ENCODE results near the gene OR2C1. TPM values are rescaled to one million over a fixed set of nuclear protein-coding genes. Genes with fewer than 3 reads are reported as not detected.

Gene OR2C1
- total RNA-seq = not detected

DNA sequence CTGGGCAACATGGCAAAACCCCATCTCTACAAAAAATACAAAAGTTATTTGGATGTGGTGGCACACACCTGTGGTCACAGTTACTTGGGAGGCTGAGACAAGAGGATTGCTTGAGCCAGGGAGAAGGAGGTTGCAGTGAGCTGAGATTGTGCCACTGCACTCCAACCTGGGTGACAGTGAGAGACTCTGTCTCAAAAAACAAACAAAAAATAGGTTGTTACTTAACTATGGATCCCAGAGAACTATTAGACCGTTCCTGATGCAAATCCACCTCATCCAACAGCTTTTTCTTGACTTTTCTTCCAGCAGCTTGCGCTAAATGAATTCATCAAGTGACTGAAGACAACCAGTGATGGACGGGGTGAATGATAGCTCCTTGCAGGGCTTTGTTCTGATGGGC lies at the start of gene OR2C1:
Gene OR2C1, plus strand, starts transcription at position 301 of the 400 bp plus-strand sequence. Its CDS starts 52 bp downstream, at position 353.
- CTCF ChIA-PET = interaction anchor here (0.6 to 1.5 kb wide), 2 partner anchors 14 to 225 kb away, joined by 3 to 5 read pairs; no protein-coding TSS in a partner anchor
- DNase-seq = no peak
- Mint-ChIP-seq H3K9me3 (peaks cover 16% of the 10 kb centered on the region), H3K4me3 (no peak within 1 kb of the TSS), H3K4me1 (peaks cover 5% of the 10 kb centered on the region), H3K36me3 (ENCODE audit: low read depth) (no peaks in the 10 kb centered on the region), H3K27me3 (peaks cover 10% of the 10 kb centered on the region), H3K27ac (no peak within 1 kb of the TSS)
- POLR2A ChIA-PET = no interaction called here

DNA sequence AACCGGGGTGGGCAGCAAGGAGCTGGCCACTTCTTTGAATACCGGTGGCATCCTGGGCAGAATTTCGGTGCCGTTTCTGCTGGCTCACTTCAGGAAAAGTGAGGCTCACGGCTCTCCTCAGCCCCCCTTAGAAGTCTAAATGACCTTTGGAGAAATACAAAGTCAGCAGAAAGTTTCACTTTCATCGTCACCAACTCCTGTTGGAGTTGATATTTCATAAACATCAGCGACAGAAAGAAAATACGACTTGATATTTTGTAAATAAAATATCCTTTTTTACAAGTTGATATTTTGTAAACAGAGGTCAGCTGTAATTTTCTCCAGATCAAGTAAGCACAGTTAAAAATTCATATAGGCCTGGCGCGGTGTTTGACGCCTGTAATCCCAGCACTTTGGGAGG lies 49.6 kb upstream of the OR2C1 start:
- ChIA-PET CTCF (interaction anchor here (0.7 to 1.7 kb wide), 2 partner anchors 11 to 169 kb away, joined by 3 read pairs; no protein-coding TSS in a partner anchor), POLR2A (interaction anchor here (0.7 kb wide), 1 partner anchor 135 kb away, joined by 3 read pairs; no protein-coding TSS in a partner anchor)
- Mint-ChIP-seq H3K36me3 (ENCODE audit: low read depth) (peaks cover 74% of the 10 kb centered on the region), H3K4me1 (peaks cover 23% of the 10 kb centered on the region), H3K27me3 (no peaks in the 10 kb centered on the region), H3K4me3 (peak overlapping the region; percentile 74), H3K27ac (peak overlapping the region; percentile 91), H3K9me3 (peaks cover 39% of the 10 kb centered on the region)
- DNase-seq = no peak

DNA sequence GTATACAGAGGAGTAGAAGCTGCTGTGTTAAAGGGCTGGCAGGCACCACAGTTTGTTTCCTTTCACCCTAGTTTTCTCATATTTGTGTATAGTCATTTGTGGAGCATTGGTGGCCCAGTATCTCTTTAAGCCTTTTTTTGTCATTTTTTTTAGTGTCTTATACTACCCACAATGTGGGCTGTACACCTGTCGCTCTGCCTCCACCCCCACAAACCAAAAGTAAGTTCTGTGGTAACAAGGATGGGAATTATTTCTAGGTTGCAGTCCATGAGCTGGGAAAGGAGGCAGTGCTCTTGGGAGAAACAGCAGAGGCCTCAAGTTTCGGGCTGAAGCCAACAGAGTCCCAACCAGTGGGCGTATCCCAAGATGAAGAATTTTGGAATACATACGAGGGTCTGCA lies 44.2 kb upstream of the OR2C1 start:
- no peak overlapping the region for H3K27ac Mint-ChIP-seq
- ChIA-PET CTCF (interaction anchor here (0.6 to 1.1 kb wide), 2 partner anchors 27 to 621 kb away, joined by 3 to 5 read pairs; no protein-coding TSS in a partner anchor), POLR2A (no interaction called here)
- no peak for DNase-seq
- peaks cover 56% of the 10 kb centered on the region for H3K9me3 Mint-ChIP-seq
- no peak overlapping the region for H3K4me3 Mint-ChIP-seq
- peaks cover 4% of the 10 kb centered on the region for H3K4me1 Mint-ChIP-seq
- H3K27me3 Mint-ChIP-seq = no peaks in the 10 kb centered on the region
- peaks cover 97% of the 10 kb centered on the region for H3K36me3 Mint-ChIP-seq (ENCODE audit: low read depth)

DNA sequence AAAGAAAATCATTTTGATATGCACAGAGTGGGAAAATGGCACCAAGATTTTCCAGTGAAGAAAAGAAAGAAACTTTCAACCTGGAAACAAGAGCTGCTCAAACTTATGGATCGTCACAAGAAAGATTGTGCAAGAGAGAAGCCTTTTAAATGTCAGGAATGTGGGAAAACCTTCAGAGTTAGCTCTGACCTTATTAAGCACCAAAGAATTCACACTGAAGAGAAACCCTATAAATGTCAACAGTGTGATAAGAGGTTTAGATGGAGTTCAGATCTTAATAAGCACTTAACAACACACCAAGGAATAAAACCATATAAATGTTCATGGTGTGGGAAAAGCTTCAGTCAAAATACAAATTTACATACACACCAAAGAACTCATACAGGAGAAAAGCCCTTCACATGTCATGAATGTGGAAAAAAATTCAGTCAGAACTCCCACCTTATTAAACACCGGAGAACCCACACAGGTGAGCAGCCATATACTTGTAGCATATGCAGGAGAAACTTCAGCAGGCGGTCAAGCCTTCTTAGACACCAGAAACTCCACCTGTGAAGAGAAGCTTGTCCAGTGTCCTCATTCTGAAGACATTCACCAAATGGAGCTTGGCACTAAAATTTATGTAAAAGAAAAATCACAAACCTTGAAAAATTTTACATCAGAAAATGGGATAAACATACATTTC lies 38.2 kb upstream of the OR2C1 start:
- Mint-ChIP-seq H3K27ac (no peak overlapping the region), H3K4me1 (no peaks in the 10 kb centered on the region), H3K27me3 (no peaks in the 10 kb centered on the region), H3K4me3 (no peak overlapping the region), H3K36me3 (ENCODE audit: low read depth) (peaks cover 71% of the 10 kb centered on the region), H3K9me3 (peaks cover 70% of the 10 kb centered on the region)
- POLR2A ChIA-PET = no interaction called here
- DNase-seq = no peak
- CTCF ChIA-PET = interaction anchor here (0.9 to 1.3 kb wide), 3 partner anchors 12 to 213 kb away, joined by 3 read pairs; partner anchors contain the start of genes TIGD7 and ZNF75A

- Mint-ChIP-seq H3K9me3 (peaks cover 57% of the 10 kb centered on the region), H3K4me3 (no peak overlapping the region), H3K27me3 (no peaks in the 10 kb centered on the region), H3K27ac (no peak overlapping the region), H3K4me1 (no peaks in the 10 kb centered on the region), H3K36me3 (ENCODE audit: low read depth) (peaks cover 27% of the 10 kb centered on the region)
- ChIA-PET CTCF (interaction anchor here (1.6 to 2.1 kb wide), 2 partner anchors 16 to 121 kb away, joined by 3 to 4 read pairs; partner anchors contain the start of genes NAA60 and ZNF597), POLR2A (interaction anchor here (0.6 kb wide), 1 partner anchor 79 kb away, joined by 3 read pairs; the partner anchor contains the start of gene ZSCAN32)
- DNase-seq = no peak
These were observed 33.9 kb upstream of the OR2C1 start for GRCh38 chr16:3321816-3322215.

DNA sequence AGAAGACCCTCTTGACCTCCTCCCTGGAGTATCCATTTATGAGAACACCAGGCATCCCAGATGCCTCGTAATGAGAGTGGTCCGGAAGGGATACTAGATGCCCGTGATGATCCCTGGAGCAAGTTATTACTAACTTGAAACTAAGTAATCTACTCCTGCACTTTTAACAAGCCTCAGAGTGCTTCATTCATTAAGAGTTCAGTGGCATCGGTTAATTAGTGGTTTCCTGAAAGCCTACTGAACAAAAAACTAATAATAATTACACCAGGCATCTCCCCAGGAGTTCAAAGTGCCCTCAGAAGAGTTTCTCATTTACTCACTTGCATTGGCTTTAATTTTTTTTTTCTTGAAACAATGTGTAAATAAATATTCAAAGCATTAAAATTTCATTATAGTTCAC lies 28.2 kb upstream of the OR2C1 start:
- Mint-ChIP-seq H3K36me3 (ENCODE audit: low read depth) (no peaks in the 10 kb centered on the region), H3K27me3 (no peaks in the 10 kb centered on the region), H3K4me3 (no peak overlapping the region), H3K27ac (no peak overlapping the region), H3K9me3 (peaks cover 30% of the 10 kb centered on the region), H3K4me1 (no peaks in the 10 kb centered on the region)
- ChIA-PET CTCF (no interaction called here), POLR2A (no interaction called here)
- no peak for DNase-seq

DNA sequence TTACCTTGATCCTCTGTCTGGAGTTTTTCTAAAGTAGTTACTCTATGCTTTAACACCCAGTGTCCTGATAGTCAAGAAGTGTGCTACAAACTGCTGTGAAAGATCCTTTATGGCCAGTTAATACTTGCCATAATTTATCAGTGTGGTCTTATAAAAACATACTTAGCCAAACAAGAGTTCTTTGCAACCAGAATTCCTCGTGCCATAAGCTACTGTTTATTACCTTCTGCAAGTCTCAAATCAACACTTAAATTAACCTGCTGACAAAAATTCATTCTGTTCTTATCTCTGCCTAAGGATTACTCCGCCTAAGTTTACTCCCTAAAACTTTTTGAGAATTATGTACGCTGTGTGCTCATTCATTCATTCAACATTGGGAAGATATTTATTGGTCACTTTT lies 27.6 kb upstream of the OR2C1 start:
- CTCF ChIA-PET = no interaction called here
- DNase-seq = no peak
- Mint-ChIP-seq H3K4me1 (no peaks in the 10 kb centered on the region), H3K4me3 (no peak overlapping the region), H3K27ac (no peak overlapping the region), H3K36me3 (ENCODE audit: low read depth) (no peaks in the 10 kb centered on the region), H3K9me3 (peaks cover 27% of the 10 kb centered on the region), H3K27me3 (no peaks in the 10 kb centered on the region)
- POLR2A ChIA-PET = no interaction called here

GRCh38 chr16:3328643-3329042 lies 27.0 kb upstream of the OR2C1 start:
- ChIA-PET POLR2A (no interaction called here), CTCF (no interaction called here)
- DNase-seq = no peak
- peaks cover 25% of the 10 kb centered on the region for H3K9me3 Mint-ChIP-seq
- H3K27me3 Mint-ChIP-seq = no peaks in the 10 kb centered on the region
- no peak overlapping the region for H3K4me3 Mint-ChIP-seq
- H3K4me1 Mint-ChIP-seq = no peaks in the 10 kb centered on the region
- no peaks in the 10 kb centered on the region for H3K36me3 Mint-ChIP-seq (ENCODE audit: low read depth)
- H3K27ac Mint-ChIP-seq = no peak overlapping the region

- DNase-seq = no peak
- no peak overlapping the region for H3K27ac Mint-ChIP-seq
- H3K36me3 Mint-ChIP-seq (ENCODE audit: low read depth) = no peaks in the 10 kb centered on the region
- ChIA-PET POLR2A (no interaction called here), CTCF (no interaction called here)
- H3K4me3 Mint-ChIP-seq = no peak overlapping the region
- peaks cover 5% of the 10 kb centered on the region for H3K9me3 Mint-ChIP-seq
- no peaks in the 10 kb centered on the region for H3K27me3 Mint-ChIP-seq
- no peaks in the 10 kb centered on the region for H3K4me1 Mint-ChIP-seq
These were observed 9.6 kb upstream of the OR2C1 start for GRCh38 chr16:3346041-3346440.

DNA sequence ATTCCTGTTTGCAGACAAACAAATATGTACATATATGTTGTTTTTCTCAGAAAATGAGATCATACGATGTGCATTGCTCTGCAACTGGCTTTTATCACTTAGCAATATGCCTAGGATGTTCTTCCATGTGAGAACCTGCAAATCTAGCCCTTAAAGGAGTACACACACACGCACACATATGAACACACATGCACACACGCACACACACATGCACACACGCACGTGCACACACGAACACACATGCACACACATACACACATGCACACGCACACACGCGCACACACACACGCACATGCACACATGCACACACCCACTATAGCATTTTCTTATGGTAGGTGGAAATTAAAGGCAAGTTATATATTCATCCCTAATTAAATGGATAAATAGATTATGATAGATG lies 8.1 kb upstream of the OR2C1 start:
- CTCF ChIA-PET = no interaction called here
- Mint-ChIP-seq H3K4me3 (no peak overlapping the region), H3K36me3 (ENCODE audit: low read depth) (no peaks in the 10 kb centered on the region), H3K27ac (no peak overlapping the region), H3K27me3 (no peaks in the 10 kb centered on the region), H3K4me1 (no peaks in the 10 kb centered on the region), H3K9me3 (no peaks in the 10 kb centered on the region)
- no peak for DNase-seq
- POLR2A ChIA-PET = no interaction called here

DNA sequence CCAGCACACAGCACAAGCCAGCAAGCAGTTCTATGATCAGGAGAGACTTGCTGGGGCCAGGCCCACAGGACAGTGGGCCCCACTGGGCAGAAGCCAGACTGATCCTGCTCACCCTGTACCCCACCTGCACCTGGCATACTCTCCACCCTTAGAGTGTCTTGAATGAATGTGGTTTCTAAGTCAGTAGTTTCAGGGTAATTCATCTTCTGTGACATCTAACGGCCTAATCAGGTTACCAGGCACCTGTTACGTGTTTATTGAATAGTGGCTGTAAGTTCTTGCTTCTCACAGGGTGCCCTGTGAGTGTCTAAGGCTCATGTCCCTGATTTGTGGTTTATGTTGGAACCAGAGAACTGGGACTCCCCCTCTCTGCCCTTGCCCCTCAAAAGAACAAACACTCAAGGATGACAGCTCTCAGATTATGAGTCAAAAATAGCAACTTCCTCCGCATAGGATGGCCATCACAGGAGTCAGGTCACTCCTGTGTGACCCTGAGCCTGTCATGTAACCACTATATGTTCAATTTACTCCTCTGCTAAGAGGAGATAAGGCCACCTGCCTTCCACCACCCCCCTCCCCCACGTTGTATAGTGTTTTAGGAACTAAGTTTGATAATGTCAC lies 7.0 kb upstream of the OR2C1 start:
- no peak for DNase-seq
- Mint-ChIP-seq H3K4me1 (peaks cover 1% of the 10 kb centered on the region), H3K27me3 (no peaks in the 10 kb centered on the region), H3K4me3 (no peak overlapping the region), H3K9me3 (no peaks in the 10 kb centered on the region), H3K36me3 (ENCODE audit: low read depth) (no peaks in the 10 kb centered on the region), H3K27ac (no peak overlapping the region)
- POLR2A ChIA-PET = no interaction called here
- CTCF ChIA-PET = no interaction called here

DNA sequence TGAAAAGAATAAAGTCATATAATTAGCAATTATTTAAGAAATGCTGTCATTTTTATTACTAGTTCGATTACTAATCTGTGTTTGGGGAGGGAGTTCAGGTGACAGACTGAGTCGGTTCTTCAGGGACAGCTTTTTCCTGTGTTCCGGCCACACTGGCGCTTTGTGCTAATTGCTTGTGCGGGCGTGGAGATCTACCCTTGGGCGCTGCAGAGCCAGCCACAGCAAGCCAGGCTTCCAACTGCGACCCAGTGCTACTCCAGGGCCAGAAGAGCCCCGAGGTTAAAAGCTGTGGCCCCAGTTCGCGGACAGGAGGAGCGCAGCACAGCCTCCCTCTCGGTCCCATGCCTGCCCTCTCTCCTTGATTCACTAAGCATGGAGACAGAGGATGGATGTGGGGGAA lies 6.5 kb upstream of the OR2C1 start:
- peaks cover 2% of the 10 kb centered on the region for H3K9me3 Mint-ChIP-seq
- H3K4me1 Mint-ChIP-seq = peaks cover 3% of the 10 kb centered on the region
- ChIA-PET CTCF (no interaction called here), POLR2A (no interaction called here)
- DNase-seq = no peak
- H3K27me3 Mint-ChIP-seq = no peaks in the 10 kb centered on the region
- H3K27ac Mint-ChIP-seq = no peak overlapping the region
- no peak overlapping the region for H3K4me3 Mint-ChIP-seq
- H3K36me3 Mint-ChIP-seq (ENCODE audit: low read depth) = no peaks in the 10 kb centered on the region

DNA sequence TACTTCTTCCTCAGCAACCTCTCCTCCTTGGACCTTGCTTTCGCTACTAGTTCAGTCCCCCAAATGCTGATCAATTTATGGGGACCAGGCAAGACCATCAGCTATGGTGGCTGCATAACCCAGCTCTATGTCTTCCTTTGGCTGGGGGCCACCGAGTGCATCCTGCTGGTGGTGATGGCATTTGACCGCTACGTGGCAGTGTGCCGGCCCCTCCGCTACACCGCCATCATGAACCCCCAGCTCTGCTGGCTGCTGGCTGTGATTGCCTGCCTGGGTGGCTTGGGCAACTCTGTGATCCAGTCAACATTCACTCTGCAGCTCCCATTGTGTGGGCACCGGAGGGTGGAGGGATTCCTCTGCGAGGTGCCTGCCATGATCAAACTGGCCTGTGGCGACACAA lies 429 bp downstream of the OR2C1 start:
- peaks cover 10% of the 10 kb centered on the region for H3K27me3 Mint-ChIP-seq
- H3K4me3 Mint-ChIP-seq = no peak overlapping the region
- H3K9me3 Mint-ChIP-seq = peaks cover 16% of the 10 kb centered on the region
- H3K27ac Mint-ChIP-seq = no peak overlapping the region
- ChIA-PET POLR2A (no interaction called here), CTCF (interaction anchor here (0.6 to 1.5 kb wide), 2 partner anchors 15 to 226 kb away, joined by 3 to 5 read pairs; no protein-coding TSS in a partner anchor)
- DNase-seq = no peak
- H3K36me3 Mint-ChIP-seq (ENCODE audit: low read depth) = no peaks in the 10 kb centered on the region
- H3K4me1 Mint-ChIP-seq = peaks cover 5% of the 10 kb centered on the region
